Measurements from ENCODE around the gene HIBCH. TPM values are rescaled to one million over a fixed set of nuclear protein-coding genes. Genes with fewer than 3 reads are reported as not detected.

Gene HIBCH
- total and polyA plus RNA-seq, 2 of the 4 experiments (the other 2 are of a cell fraction), result 8.8 to 11.9 TPM

GRCh38 chr2:190325588-190325987, 6.0 kb upstream of the HIBCH start:
- H2AK9ac ChIP-seq (replicated peaks; ENCODE audit: low read depth, low read length, poor library complexity), result no peak overlapping the region
- no peak overlapping the region for H3K4me3 ChIP-seq (ENCODE audit: insufficient read depth, low read depth, low read length)
- H3K27me3 ChIP-seq (ENCODE audit: control insufficient read depth, insufficient read depth, low read length), result no peaks in the 10 kb centered on the region
- ChIA-PET CTCF (no interaction called here), POLR2A (ENCODE audit: unreplicated experiment) (no interaction called here)
- BruUV-seq (replicated peaks), result no TSS peak
- no peak for ATAC-seq (ENCODE audit: low read depth)
- no peaks in the 10 kb centered on the region for H4K20me1 ChIP-seq (ENCODE audit: insufficient read depth, low read length)
- H3K36me3 ChIP-seq (ENCODE audit: control insufficient read depth, insufficient read depth, low read length), result no peaks in the 10 kb centered on the region
- H3K14ac ChIP-seq (replicated peaks; ENCODE audit: low read depth, low read length), result no peak overlapping the region
- dilution Hi-C loops (cut with HindIII; ENCODE audit: low sequenced_read_pairs, unreplicated experiment) (no loop called here), intact Hi-C loops (cut with micrococcal nuclease) (no loop called here), in situ Hi-C loops (cut with MboI; ENCODE audit: low sequenced_read_pairs) (no loop called here)
- no peaks in the 10 kb centered on the region for H3K4me1 ChIP-seq (ENCODE audit: control insufficient read depth, insufficient read depth, low read length)
- WGBS, 2 experiments (ENCODE audit: extremely low coverage in 2 of 2, insufficient read length in 1 of 2), result 29% methylated on average over 1 of the region's 2 CpGs; no CpG with 5 or more reads in 1 of the 2 experiments
- no peaks in the 10 kb centered on the region for H3K9me1 ChIP-seq (ENCODE audit: insufficient read depth, low read length)
- DNase-seq, result no peak
- no peaks in the 10 kb centered on the region; a peak in 1 of 4 replicates for H3K79me1 ChIP-seq (ENCODE audit: low read depth in 1 of 2, low read length in 2 of 2)
- H3K4me2 ChIP-seq (ENCODE audit: low read depth, low read length), result no peak overlapping the region
- no peaks in the 10 kb centered on the region for H3K9me3 ChIP-seq (ENCODE audit: control insufficient read depth, insufficient read depth, low read length)
- no peak overlapping the region for H3K27ac ChIP-seq (ENCODE audit: insufficient read depth, low read length)
- no peak overlapping the region for H2BK20ac ChIP-seq (ENCODE audit: low read depth, low read length)
- no peak overlapping the region for H2BK120ac ChIP-seq (ENCODE audit: low read depth, low read length)
- H3K56ac ChIP-seq (ENCODE audit: extremely low read depth, insufficient read depth, low read length), result no peak overlapping the region
- no peak overlapping the region for H4K5ac ChIP-seq (ENCODE audit: low read depth, low read length)
- H2AK5ac ChIP-seq (ENCODE audit: low read depth, low read length), result no peak overlapping the region
- H4K91ac ChIP-seq (ENCODE audit: insufficient read depth, low read depth, low read length), result no peak overlapping the region
- H3K18ac ChIP-seq (ENCODE audit: low read depth, low read length), result no peak overlapping the region
- H3K9ac ChIP-seq (ENCODE audit: low read depth, low read length), result no peak overlapping the region
- H2BK15ac ChIP-seq (ENCODE audit: low read depth, low read length), result no peak overlapping the region
- H3K23ac ChIP-seq (ENCODE audit: low read depth, low read length), result no peak overlapping the region
- H4K8ac ChIP-seq (ENCODE audit: low read depth in 2 of 2, low read length in 2 of 2), result no peak overlapping the region
- TF ChIP-seq POLR2A (IDR thresholded peaks at IDR 0.05; ENCODE audit: low read depth, low read length) (no peak), NFE2L2 (IDR thresholded peaks at IDR 0.05; ENCODE audit: low read depth, low read length) (no peak), SMC3 (IDR thresholded peaks at IDR 0.05; ENCODE audit: low read depth, low read length) (no peak), CHD1 (IDR thresholded peaks at IDR 0.05; ENCODE audit: low read depth, low read length) (no peak), RFX5 (IDR thresholded peaks at IDR 0.05; ENCODE audit: low read depth, low read length) (no peak), CEBPB (IDR thresholded peaks at IDR 0.05; ENCODE audit: low read depth, low read length) (no peak)
- TF ChIP-seq, protein P1, sequence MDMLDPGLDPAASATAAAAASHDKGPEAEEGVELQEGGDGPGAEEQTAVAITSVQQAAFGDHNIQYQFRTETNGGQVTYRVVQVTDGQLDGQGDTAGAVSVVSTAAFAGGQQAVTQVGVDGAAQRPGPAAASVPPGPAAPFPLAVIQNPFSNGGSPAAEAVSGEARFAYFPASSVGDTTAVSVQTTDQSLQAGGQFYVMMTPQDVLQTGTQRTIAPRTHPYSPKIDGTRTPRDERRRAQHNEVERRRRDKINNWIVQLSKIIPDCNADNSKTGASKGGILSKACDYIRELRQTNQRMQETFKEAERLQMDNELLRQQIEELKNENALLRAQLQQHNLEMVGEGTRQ (IDR thresholded peaks at IDR 0.05; ENCODE audit: low read depth, low read length), result no peak
- H2AFZ ChIP-seq (replicated peaks; ENCODE audit: low read length, poor library complexity), result no peak overlapping the region
- no peak overlapping the region for H3K4ac ChIP-seq (ENCODE audit: low read depth, low read length)
- H2BK5ac ChIP-seq (ENCODE audit: low read depth, low read length, poor library complexity, severe bottlenecking), result no peak overlapping the region
